Activated CD4-positive, alpha-beta T cell treated with anti-CD3 and anti-CD28 coated beads, Interleukin-2, amount 10 ng/mL, durations not matched to agents 24 days and 14 days (primary cell): ENCODE data around the gene NACA2. TPM values are rescaled to one million over a fixed set of nuclear protein-coding genes. Genes with fewer than 3 reads are reported as not detected.
"Not testable (repeated sequence)": the region's sequence is repeated elsewhere in the genome, so short reads cannot be mapped to it uniquely, and the experiment has no call there.

Source experiments
- DNase-seq: peaks from one replicate; pipeline ENCODE4 v3.0.0; 2022
- H3K27ac Mint-ChIP-seq: one replicate; pipeline ENCODE4 v1.8.0; 2022; ENCODE audit warnings: mild to moderate bottlenecking, mixed read lengths
- H3K27me3 Mint-ChIP-seq: one replicate; pipeline ENCODE4 v1.8.0; 2022; ENCODE audit warnings: mixed read lengths
- H3K36me3 Mint-ChIP-seq: one replicate; pipeline ENCODE4 v1.8.0; 2022; ENCODE audit warnings: low read depth, mild to moderate bottlenecking, mixed read lengths
- H3K4me1 Mint-ChIP-seq: one replicate; pipeline ENCODE4 v1.8.0; 2021; ENCODE audit warnings: mixed read lengths
- H3K4me3 Mint-ChIP-seq: one replicate; pipeline ENCODE4 v1.8.0; 2022; ENCODE audit warnings: mild to moderate bottlenecking, moderate library complexity, mixed read lengths
- H3K9me3 Mint-ChIP-seq: one replicate; pipeline ENCODE4 v1.8.0; 2021; ENCODE audit warnings: mixed read lengths
- intact Hi-C: fragments of 100-400 bp; cut with micrococcal nuclease; formaldehyde crosslinking; loops from one replicate; pipeline ENCODE4 v1.15.1; 2023
- total RNA-seq: library from RNA; stranded (reverse); gene quantifications from 2 replicates; pipeline ENCODE4 v1.2.3, GENCODE V29; 2022

The NACA2 gene
- total RNA-seq, 1 donor from 2014 or later, result not detected

DNA sequence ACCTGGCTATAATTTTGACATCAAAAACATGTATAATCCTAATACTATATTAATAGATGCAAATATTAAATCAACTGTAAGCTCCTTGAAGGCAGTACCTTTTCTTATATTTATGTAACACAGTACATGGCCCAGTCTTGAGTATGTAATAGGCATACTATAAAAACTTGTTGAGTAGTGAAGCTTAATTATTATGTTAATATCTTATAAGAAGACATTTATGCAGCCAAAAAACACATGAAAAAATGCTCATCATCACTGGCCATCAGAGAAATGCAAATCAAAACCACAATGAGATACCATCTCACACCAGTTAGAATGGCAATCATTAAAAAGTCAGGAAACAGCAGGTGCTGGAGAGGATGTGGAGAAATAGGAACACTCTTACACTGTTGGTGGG, 25.2 kb downstream of the NACA2 start:
- H3K9me3 Mint-ChIP-seq, H3K36me3 Mint-ChIP-seq, intact Hi-C loops: not testable (repeated sequence)

DNA sequence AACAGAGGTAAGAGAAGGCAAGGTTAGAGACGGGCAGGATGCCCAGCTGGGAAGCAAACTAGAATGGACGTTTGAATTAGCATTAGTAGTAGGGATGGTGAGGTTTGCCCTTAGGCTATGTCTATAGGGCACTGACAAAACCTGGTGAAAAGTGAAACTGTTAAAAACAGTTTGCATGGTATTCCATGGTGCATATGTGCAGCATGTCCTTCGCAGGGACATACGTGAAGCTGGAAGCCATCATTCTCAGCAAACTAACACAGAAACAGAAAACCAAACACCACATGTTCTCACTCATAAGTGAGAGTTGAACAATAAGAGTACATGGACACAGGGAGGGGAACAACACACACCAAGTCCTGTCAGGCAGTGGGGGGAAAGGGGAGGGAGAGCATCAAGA, 25.8 kb downstream of the NACA2 start:
- intact Hi-C loops, result no loop called here
- H3K9me3 Mint-ChIP-seq, result no peaks in the 10 kb centered on the region
- DNase-seq, result no peak
- peaks cover 4% of the 10 kb centered on the region for H3K27me3 Mint-ChIP-seq
- no peaks in the 10 kb centered on the region for H3K36me3 Mint-ChIP-seq
- no peaks in the 10 kb centered on the region for H3K4me1 Mint-ChIP-seq
- no peak overlapping the region for H3K4me3 Mint-ChIP-seq
- no peak overlapping the region for H3K27ac Mint-ChIP-seq

More for the DNA sequence above, 25.2 kb downstream of the NACA2 start:
- not testable (repeated sequence) for H3K4me1 Mint-ChIP-seq, H3K27me3 Mint-ChIP-seq, H3K4me3 Mint-ChIP-seq, DNase-seq, H3K27ac Mint-ChIP-seq

DNA sequence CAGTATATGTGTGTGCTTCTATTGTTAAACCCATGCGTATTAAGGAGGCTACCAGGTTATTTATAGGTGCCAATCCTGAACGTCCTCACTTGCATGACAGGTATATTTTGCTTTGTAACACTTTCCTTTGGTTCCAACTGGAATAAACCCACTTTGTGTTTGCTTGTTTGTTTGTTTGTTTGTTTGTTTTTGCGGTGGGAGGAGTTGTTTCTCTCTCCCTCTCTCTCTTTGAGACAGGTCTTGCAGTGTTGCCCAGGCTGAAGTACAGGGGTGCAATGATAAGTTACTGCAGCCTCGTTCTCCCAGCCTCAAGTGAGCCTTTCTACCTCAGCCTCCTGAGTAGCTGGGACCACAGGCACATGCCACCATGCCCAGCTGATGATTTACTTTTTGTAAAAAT, 28.7 kb downstream of the NACA2 start:
- intact Hi-C loops, result no loop called here
- Mint-ChIP-seq H3K9me3 (no peaks in the 10 kb centered on the region), H3K36me3 (no peaks in the 10 kb centered on the region), H3K27me3 (peaks cover 5% of the 10 kb centered on the region), H3K4me1 (no peaks in the 10 kb centered on the region), H3K4me3 (no peak overlapping the region), H3K27ac (no peak overlapping the region)
- DNase-seq, result no peak

DNA sequence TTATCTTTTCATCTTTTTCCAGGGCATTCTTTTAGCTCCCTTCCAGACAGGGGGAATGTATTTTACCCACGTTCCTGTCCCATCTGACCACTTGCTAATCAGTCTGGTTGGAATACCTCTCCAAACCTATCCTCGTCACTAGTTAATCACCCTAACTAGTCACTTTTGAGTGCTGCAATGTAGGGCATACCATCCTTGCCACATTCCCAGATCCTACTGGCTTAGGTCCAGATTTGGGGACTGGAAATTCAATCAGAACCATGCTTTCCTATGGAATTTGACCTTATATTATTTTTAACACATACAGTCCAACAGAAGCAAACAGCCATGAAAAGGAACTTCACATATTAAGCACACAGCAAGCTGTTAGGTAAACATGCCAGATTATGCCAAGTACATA, 29.7 kb downstream of the NACA2 start:
- H3K4me1 Mint-ChIP-seq, result no peaks in the 10 kb centered on the region
- no peak overlapping the region for H3K4me3 Mint-ChIP-seq
- H3K36me3 Mint-ChIP-seq, result no peaks in the 10 kb centered on the region
- no peak for DNase-seq
- intact Hi-C loops, result no loop called here
- no peak overlapping the region for H3K27ac Mint-ChIP-seq
- H3K9me3 Mint-ChIP-seq, result no peaks in the 10 kb centered on the region
- peaks cover 8% of the 10 kb centered on the region for H3K27me3 Mint-ChIP-seq

DNA sequence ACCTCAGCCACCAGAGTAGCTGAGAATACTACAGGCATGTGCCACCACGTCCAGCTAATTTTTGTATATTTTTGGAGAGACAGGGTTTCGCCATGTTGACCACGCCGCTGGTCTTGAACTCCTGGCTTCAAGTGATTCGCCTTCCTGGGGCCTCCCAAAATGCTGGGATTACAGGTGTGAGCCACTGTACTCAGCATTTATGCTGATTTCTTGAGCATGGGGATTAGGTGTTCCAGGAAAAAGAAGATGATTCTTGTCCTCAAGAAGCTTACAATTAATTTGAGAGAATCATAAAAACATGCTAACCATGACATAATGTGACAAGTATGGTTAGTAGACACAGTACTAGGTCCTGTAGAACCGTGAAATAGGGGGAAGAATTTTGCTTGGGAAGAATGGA, 30.9 kb downstream of the NACA2 start:
- Mint-ChIP-seq H3K4me3 (no peak overlapping the region), H3K9me3 (no peaks in the 10 kb centered on the region), H3K27me3 (peaks cover 8% of the 10 kb centered on the region), H3K27ac (no peak overlapping the region), H3K4me1 (no peaks in the 10 kb centered on the region), H3K36me3 (no peaks in the 10 kb centered on the region)
- intact Hi-C loops, result no loop called here
- DNase-seq, result no peak

DNA sequence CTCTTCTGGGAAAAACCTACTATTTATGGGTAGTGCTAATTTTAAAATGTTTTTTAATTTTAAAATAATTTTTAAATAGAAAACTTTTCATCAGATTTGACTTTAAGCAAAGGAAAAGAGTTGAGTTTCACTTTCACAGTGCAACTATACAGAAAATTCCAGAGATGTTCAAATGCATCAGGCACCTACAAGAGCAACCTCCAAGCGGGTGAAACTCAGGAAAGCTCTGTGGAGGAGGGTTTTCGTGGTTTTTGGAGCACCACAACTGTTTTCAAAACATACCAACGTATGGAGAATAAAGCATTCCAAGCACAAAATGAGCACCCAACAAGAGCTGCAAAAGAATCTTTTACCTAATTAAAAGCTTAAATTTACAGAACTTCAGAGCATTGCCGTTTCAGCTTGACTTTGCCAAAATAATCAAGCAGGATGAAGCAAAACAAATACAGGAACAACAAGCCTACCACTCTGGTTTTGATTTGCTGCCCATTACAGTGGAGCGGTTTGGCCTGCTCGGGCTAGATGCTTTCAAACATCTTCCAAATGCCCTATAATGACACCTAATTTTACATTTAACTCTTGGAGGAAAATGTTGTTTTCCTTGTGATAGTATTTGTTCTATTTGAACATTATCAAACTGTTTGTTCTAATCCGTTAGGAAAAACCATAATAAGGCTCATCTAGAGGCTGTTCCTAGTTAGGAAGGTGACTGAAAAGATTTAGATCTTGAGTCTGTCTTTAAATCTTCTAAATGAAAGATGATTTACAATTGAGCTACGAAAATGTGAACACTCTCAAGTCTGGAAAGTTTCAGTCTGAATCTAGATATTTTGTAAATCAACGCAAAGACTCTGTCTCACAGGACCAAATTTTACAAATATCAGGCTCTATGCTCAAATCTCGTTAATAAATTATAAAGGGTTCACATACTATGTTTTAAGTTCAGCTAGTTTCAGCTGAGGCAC, 34.5 kb downstream of the NACA2 start:
- no peaks in the 10 kb centered on the region for H3K9me3 Mint-ChIP-seq
- no peaks in the 10 kb centered on the region for H3K36me3 Mint-ChIP-seq
- H3K4me3 Mint-ChIP-seq, result no peak overlapping the region
- peaks cover 23% of the 10 kb centered on the region for H3K27me3 Mint-ChIP-seq
- no peak overlapping the region for H3K27ac Mint-ChIP-seq
- no peaks in the 10 kb centered on the region for H3K4me1 Mint-ChIP-seq
- DNase-seq, result no peak
- intact Hi-C loops, result no loop called here

DNA sequence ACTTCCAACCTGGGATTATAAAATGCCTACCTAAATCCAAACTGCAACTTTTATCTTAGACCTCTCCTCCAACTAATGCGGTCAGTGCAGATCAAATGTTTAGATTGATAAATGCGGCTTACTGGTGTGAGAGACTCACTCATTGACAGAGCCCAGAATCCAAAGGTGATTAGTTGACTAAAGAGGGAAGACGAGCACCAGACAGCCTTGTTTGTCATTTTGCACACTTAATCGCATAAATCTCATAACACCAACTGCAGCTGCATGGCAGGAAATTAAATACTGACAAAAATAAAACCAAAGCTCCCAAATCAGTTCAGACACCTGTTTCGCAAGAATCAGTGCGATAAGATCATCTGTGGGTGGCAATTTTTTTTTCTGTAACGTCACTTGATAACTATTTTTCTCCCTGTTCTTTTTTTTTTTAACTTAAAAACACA, 35.9 kb downstream of the NACA2 start:
- intact Hi-C loops, result no loop called here
- Mint-ChIP-seq H3K9me3 (no peaks in the 10 kb centered on the region), H3K36me3 (no peaks in the 10 kb centered on the region), H3K4me3 (no peak overlapping the region), H3K27ac (no peak overlapping the region), H3K4me1 (no peaks in the 10 kb centered on the region), H3K27me3 (peaks cover 31% of the 10 kb centered on the region)
- no peak for DNase-seq

DNA sequence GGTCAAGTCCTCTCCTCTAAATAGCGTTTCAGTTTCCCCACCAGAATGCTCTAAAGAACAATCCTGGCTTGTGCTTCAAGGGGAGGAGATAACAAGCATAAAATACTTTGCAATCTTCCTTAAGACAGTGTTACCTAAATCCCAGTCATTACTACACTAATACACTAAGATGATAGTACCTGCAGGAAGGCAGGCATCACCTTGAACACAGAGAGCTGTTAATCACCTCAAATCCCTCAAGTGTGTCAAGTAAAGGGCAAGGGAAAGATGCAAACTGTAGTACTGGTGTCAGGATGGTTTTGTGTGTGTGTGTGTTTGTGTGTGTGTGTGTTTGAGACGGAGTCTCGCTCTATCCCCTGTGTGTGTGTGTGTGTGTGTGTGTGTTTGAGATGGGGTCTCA, 36.8 kb downstream of the NACA2 start:
- H3K4me3 Mint-ChIP-seq, result no peak overlapping the region
- H3K27ac Mint-ChIP-seq, result no peak overlapping the region
- peaks cover 35% of the 10 kb centered on the region for H3K27me3 Mint-ChIP-seq
- intact Hi-C loops, result no loop called here
- no peak for DNase-seq
- no peaks in the 10 kb centered on the region for H3K36me3 Mint-ChIP-seq
- no peaks in the 10 kb centered on the region for H3K9me3 Mint-ChIP-seq
- H3K4me1 Mint-ChIP-seq, result no peaks in the 10 kb centered on the region

DNA sequence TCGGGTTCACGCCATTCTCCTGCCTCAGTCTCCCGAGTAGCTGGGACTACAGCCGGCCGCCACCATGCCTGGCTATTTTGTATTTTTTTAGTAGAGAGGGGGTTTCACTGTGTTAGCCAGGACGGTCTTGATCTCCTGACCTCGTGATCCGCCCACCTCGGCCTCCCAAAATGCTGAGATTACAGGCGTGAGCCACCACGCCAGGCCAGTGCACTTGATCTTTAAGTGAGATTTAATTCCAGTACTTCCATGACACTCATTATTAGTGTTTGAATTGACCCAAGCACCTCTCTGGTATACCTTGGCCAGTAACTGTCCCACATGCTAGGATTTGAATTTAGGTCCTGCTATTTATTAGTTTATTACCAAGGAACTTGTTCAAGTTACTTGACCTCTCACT, 38.5 kb downstream of the NACA2 start:
- H3K4me3 Mint-ChIP-seq, intact Hi-C loops, H3K9me3 Mint-ChIP-seq, DNase-seq, H3K4me1 Mint-ChIP-seq, H3K36me3 Mint-ChIP-seq, H3K27ac Mint-ChIP-seq: not testable (repeated sequence)
- H3K27me3 Mint-ChIP-seq, result peaks cover 40% of the 10 kb centered on the region

DNA sequence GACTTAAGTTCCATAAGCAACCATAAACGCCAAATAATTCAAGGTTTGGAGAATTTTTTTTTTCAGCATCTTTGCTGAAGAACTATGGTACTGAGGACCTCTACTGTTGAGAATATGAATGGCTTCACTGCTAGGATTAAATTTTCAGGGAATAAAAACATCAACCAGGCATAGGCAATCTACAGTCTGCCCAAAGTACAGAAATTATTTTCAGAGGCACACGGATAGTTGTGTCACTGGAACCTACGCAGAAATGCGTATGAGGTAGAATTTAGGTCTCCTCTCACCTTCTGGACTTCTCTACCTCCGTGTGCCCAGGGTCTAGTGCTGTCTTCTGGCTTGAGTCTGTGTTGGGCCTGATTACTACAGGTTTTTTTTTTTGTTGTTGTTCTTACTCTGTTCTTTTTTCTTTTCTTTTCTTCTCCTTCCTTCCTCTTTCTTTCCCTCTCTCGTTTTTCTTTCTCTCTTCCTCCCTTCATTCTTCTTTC, 39.7 kb downstream of the NACA2 start:
- no peak overlapping the region for H3K27ac Mint-ChIP-seq
- H3K27me3 Mint-ChIP-seq, result peaks cover 39% of the 10 kb centered on the region
- no peaks in the 10 kb centered on the region for H3K4me1 Mint-ChIP-seq
- intact Hi-C loops, result loop anchor here (1.0 kb wide), 1 partner anchor 139 kb away; no protein-coding TSS in a partner anchor
- H3K36me3 Mint-ChIP-seq, result no peaks in the 10 kb centered on the region
- DNase-seq, result no peak
- no peaks in the 10 kb centered on the region for H3K9me3 Mint-ChIP-seq
- no peak overlapping the region for H3K4me3 Mint-ChIP-seq

DNA sequence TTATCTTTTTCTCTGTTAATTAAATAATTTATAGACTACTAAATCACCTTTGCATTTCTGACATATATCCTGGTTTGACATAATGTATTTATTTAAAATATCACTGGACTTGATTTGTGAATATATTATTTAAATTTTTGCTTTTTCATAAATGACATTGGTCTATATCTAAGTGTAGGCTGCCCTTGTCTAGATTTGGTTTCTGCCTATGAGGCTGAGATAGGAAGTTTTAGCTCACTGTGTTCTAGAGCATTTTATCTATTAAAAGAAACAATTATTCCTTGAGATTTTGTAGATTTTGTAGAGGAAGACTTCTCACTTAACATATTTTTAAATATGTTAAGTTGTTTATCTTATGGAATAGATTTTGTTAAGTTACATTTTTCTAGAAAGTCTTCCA, 43.9 kb downstream of the NACA2 start:
- intact Hi-C loops, result no loop called here
- DNase-seq, result no peak
- H3K27ac Mint-ChIP-seq, result no peak overlapping the region
- H3K4me3 Mint-ChIP-seq, result no peak overlapping the region
- no peaks in the 10 kb centered on the region for H3K4me1 Mint-ChIP-seq
- H3K36me3 Mint-ChIP-seq, result no peaks in the 10 kb centered on the region
- no peaks in the 10 kb centered on the region for H3K9me3 Mint-ChIP-seq
- H3K27me3 Mint-ChIP-seq, result peaks cover 37% of the 10 kb centered on the region

DNA sequence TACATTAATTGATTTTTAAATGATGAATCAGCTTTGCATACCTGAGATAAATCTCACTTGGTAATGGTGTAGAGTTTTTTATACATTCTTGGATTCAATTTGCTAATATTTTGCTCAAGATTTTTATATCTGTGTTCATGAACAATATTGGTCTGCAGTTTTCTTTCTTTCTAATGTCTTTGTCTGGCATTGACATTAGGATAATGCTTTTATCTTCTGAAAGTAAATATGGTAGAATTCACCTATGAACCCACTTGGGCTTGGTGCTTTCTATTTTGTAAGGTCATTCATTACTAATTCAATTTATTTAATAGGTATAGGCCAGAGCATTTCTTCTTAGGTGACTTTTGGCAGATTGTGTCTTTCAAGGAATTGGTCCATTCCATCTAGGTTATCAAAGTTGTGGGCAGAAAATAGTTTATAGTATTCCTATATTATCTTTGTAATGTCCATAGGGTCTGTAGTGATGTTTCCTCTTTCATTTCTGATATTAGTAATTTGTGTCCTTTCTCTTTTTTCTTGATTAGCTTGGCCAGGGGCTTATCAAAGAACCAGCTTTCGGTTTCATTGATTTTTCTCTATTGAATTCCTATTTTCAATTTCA, 45.6 kb downstream of the NACA2 start:
- intact Hi-C loops, result no loop called here
- peaks cover 34% of the 10 kb centered on the region for H3K27me3 Mint-ChIP-seq
- no peak for DNase-seq
- no peak overlapping the region for H3K27ac Mint-ChIP-seq
- H3K9me3 Mint-ChIP-seq, result no peaks in the 10 kb centered on the region
- no peaks in the 10 kb centered on the region for H3K4me1 Mint-ChIP-seq
- no peaks in the 10 kb centered on the region for H3K36me3 Mint-ChIP-seq
- H3K4me3 Mint-ChIP-seq, result no peak overlapping the region

DNA sequence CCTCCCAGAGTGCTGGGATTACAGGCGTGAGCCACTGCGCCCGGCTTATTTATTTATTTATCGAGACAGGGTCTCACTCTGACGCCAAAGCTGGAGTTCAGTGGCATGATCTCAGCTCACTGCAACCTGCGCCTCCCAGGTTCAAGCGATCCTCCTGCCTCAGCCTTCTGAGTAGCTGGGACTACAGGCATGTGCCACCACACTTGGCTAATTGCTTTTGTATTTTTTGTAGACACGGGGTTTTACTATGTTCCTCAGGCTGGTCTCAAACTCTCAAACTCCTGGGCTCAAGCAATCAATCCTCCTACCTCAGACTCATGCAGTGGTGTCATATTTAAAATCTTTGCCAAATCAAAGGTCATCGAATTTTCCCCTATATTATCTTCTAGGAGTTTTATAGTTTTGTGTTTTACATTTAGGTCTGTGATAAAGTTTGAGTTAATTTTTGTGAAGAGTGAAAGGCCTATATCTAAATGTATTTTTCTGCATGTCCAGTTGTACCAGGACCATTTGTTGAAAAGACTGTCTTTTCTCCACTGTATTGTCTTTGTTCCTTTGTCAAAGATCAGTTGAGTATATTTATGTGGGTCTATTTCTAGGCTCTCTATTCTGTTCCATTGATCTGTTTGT, 47.1 kb downstream of the NACA2 start:
- H3K27ac Mint-ChIP-seq, result no peak overlapping the region
- H3K4me1 Mint-ChIP-seq, result no peaks in the 10 kb centered on the region
- intact Hi-C loops, result no loop called here
- no peak overlapping the region for H3K4me3 Mint-ChIP-seq
- peaks cover 32% of the 10 kb centered on the region for H3K27me3 Mint-ChIP-seq
- no peaks in the 10 kb centered on the region for H3K9me3 Mint-ChIP-seq
- no peaks in the 10 kb centered on the region for H3K36me3 Mint-ChIP-seq
- no peak for DNase-seq

DNA sequence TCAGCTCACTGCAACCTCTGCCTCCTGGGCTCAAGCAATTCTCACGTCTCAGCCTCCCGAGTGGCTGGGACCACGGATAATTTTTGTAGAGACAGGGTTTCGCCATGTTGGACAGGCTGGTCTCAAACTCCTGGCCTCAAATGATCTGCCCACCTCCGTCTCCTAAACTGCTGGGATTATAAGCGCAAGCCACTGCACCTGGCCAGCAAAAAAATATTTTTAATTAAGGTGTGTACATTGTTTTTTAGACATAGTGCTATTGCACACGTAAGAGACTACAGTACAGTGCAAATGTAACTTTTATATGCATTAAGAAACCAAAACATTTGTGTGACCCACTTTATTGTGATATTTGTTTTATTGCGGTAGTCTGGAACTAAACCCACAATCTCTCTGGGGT, 49.0 kb downstream of the NACA2 start:
- no peak overlapping the region for H3K4me3 Mint-ChIP-seq
- H3K9me3 Mint-ChIP-seq, result no peaks in the 10 kb centered on the region
- no peak for DNase-seq
- no peaks in the 10 kb centered on the region for H3K36me3 Mint-ChIP-seq
- no peak overlapping the region for H3K27ac Mint-ChIP-seq
- no peaks in the 10 kb centered on the region for H3K4me1 Mint-ChIP-seq
- intact Hi-C loops, result no loop called here
- peaks cover 24% of the 10 kb centered on the region for H3K27me3 Mint-ChIP-seq
